MM.1S (cell line): ENCODE results near the gene CLK4.

Experiments used
- DNase-seq: peaks from one replicate; pipeline ENCODE4 v3.0.0-alpha.2; 2015
- H2AFZ ChIP-seq: fragments of 300-600 bp; sonication (generic); 2 replicates; pipeline ENCODE4 v1.6.0; 2016; ENCODE audit warnings: antibody characterized with exemption, low read length
- H3F3A ChIP-seq: fragments of 300-600 bp; sonication (generic); 2 replicates; pipeline ENCODE4 v1.6.1; 2016; ENCODE audit warnings: mild to moderate bottlenecking, antibody characterized with exemption, low read length, moderate library complexity, mixed read lengths; ENCODE audit not compliant: insufficient read depth
- H3K27ac ChIP-seq: fragments of 300-600 bp; sonication (generic); 2 replicates; pipeline ENCODE4 v1.5.1; 2016; ENCODE audit warnings: mild to moderate bottlenecking, low read length
- H3K27me3 ChIP-seq: fragments of 300-600 bp; sonication (generic); replicated peaks from 2 replicates; pipeline ENCODE4 v1.6.0; 2016; ENCODE audit warnings: low read length; ENCODE audit not compliant: insufficient read depth
- H3K36me3 ChIP-seq: fragments of 300-600 bp; sonication (generic); replicated peaks from 2 replicates; pipeline ENCODE4 v1.6.1; 2016; ENCODE audit warnings: mild to moderate bottlenecking, low read length, mixed read lengths; ENCODE audit not compliant: insufficient read depth
- H3K4me1 ChIP-seq: fragments of 300-600 bp; sonication (generic); 2 replicates; pipeline ENCODE4 v1.6.1; 2016; ENCODE audit warnings: low read length, mixed read lengths
- H3K4me2 ChIP-seq: fragments of 300-600 bp; sonication (generic); 2 replicates; pipeline ENCODE4 v1.6.0; 2016; ENCODE audit warnings: low read depth, low read length
- H3K4me3 ChIP-seq: fragments of 300-600 bp; sonication (generic); 2 replicates; pipeline ENCODE4 v1.5.1; 2016; ENCODE audit warnings: low read length, mixed read lengths
- H3K79me2 ChIP-seq: fragments of 300-600 bp; sonication (generic); 2 replicates; pipeline ENCODE4 v1.6.1; 2016; ENCODE audit warnings: mixed run types, low read length, mixed read lengths
- H3K9ac ChIP-seq: fragments of 300-600 bp; sonication (generic); 2 replicates; pipeline ENCODE4 v1.6.1; 2016; ENCODE audit warnings: low read length, mixed read lengths
- H3K9me2 ChIP-seq: fragments of 300-600 bp; sonication (generic); replicated peaks from 2 replicates; pipeline ENCODE4 v1.6.1; 2016; ENCODE audit warnings: mild to moderate bottlenecking, low read length, mixed read lengths; ENCODE audit not compliant: insufficient read depth
- H3K9me3 ChIP-seq: fragments of 300-600 bp; sonication (generic); replicated peaks from 2 replicates; pipeline ENCODE4 v1.6.1; 2016; ENCODE audit warnings: mild to moderate bottlenecking, low read length, mixed read lengths; ENCODE audit not compliant: insufficient read depth
- H4K20me1 ChIP-seq: fragments of 300-600 bp; sonication (generic); 2 replicates; pipeline ENCODE4 v1.6.1; 2016; ENCODE audit warnings: mild to moderate bottlenecking, low read length, moderate library complexity, mixed read lengths; ENCODE audit not compliant: insufficient read depth
- CTCF ChIP-seq: fragments of 300-600 bp; sonication (generic); IDR thresholded peaks from 2 replicates; pipeline ENCODE4 v1.5.1; 2016; ENCODE audit warnings: antibody characterized with exemption, low read length, mixed read lengths
- EZH2 ChIP-seq: fragments of 300-600 bp; sonication (generic); optimal IDR thresholded peaks from 2 replicates; pipeline ENCODE3; 2017; ENCODE audit warnings: low read depth, mild to moderate bottlenecking, antibody characterized with exemption, low read length, mixed read lengths
- EZH2phosphoT487 ChIP-seq: fragments of 300-600 bp; sonication (generic); IDR thresholded peaks from 2 replicates; pipeline ENCODE4 v1.6.1; 2018; ENCODE audit warnings: antibody characterized with exemption, low read length

Gene CLK4

GRCh38 chr5:178553517-178553916 lies 73.3 kb downstream of the CLK4 start:
- H2AFZ ChIP-seq: no peak overlapping the region
- no peaks in the 10 kb centered on the region for H3K79me2 ChIP-seq
- no peak for DNase-seq
- peaks cover 67% of the 10 kb centered on the region for H3K27me3 ChIP-seq
- no peak overlapping the region for H3K27ac ChIP-seq
- H3K36me3 ChIP-seq: no peaks in the 10 kb centered on the region
- no peak for TF ChIP-seq EZH2
- no peak for TF ChIP-seq CTCF
- no peak for TF ChIP-seq EZH2phosphoT487
- H3K4me1 ChIP-seq: no peaks in the 10 kb centered on the region
- no peaks in the 10 kb centered on the region for H3F3A ChIP-seq
- no peak overlapping the region for H3K4me3 ChIP-seq
- no peaks in the 10 kb centered on the region for H3K9me2 ChIP-seq
- no peaks in the 10 kb centered on the region for H3K9me3 ChIP-seq
- H3K4me2 ChIP-seq: no peak overlapping the region
- H3K9ac ChIP-seq: no peak overlapping the region
- H4K20me1 ChIP-seq: no peaks in the 10 kb centered on the region
